GM19239 (cell line): ENCODE results near the gene C19orf53.
"Not testable (repeated sequence)": the region's sequence is repeated elsewhere in the genome, so short reads cannot be mapped to it uniquely, and the experiment has no call there.

Source experiments
- DNase-seq: peaks from one replicate; pipeline ENCODE4 v3.0.0; 2011; ENCODE audit warnings: low spot score; ENCODE audit not compliant: insufficient read length
- FAIRE-seq: peaks from 2 replicates; lab custom pipeline; 2011; peaks lifted over from hg19 to GRCh38; lab: Jason Lieb, UNC

C19orf53 gene

GRCh38 chr19:13762635-13763235, 11.5 kb upstream of the C19orf53 start:
- FAIRE-seq: no peak
- no peak for DNase-seq

- no peak for DNase-seq
- FAIRE-seq: no peak
These were observed 11.0 kb upstream of the C19orf53 start for GRCh38 chr19:13763265-13763664.

GRCh38 chr19:13764101-13764807, 10.0 kb upstream of the C19orf53 start, which contains the start of gene MRI1:
Gene MRI1, plus strand, starts transcription at chr19:13764522. Its CDS starts 67 bp downstream, at chr19:13764589.
- FAIRE-seq: peak; percentile 82

GRCh38 chr19:13764821-13765394, 9.3 kb upstream of the C19orf53 start:
- DNase-seq: peak; percentile 65
- no peak for FAIRE-seq

More at GRCh38 chr19:13764101-13764807, 10.0 kb upstream of the C19orf53 start, which contains the start of gene MRI1:
- peak; percentile 99 for DNase-seq

GRCh38 chr19:13765395-13766094, 8.7 kb upstream of the C19orf53 start:
- no peak for DNase-seq
- FAIRE-seq: no peak

- FAIRE-seq (no peak), DNase-seq (no peak)
These were observed 8.2 kb upstream of the C19orf53 start for GRCh38 chr19:13766095-13766481.

- FAIRE-seq (no peak), DNase-seq (no peak)
These were observed 5.7 kb upstream of the C19orf53 start for GRCh38 chr19:13768510-13768909.

- FAIRE-seq (no peak), DNase-seq (no peak)
These were observed 4.1 kb upstream of the C19orf53 start for GRCh38 chr19:13770013-13770635.

GRCh38 chr19:13778398-13778797, 4.1 kb downstream of the C19orf53 start:
- DNase-seq (no peak), FAIRE-seq (no peak)

GRCh38 chr19:13778847-13779246, 4.6 kb downstream of the C19orf53 start:
- DNase-seq (no peak), FAIRE-seq (no peak)

- FAIRE-seq, DNase-seq: not testable (repeated sequence)
These were observed 5.5 kb downstream of the C19orf53 start for GRCh38 chr19:13779794-13780193.

GRCh38 chr19:13781547-13781946, 7.3 kb downstream of the C19orf53 start:
- no peak for DNase-seq

GRCh38 chr19:13782537-13782936, 8.3 kb downstream of the C19orf53 start:
- no peak for FAIRE-seq
- DNase-seq: no peak

More at GRCh38 chr19:13781547-13781946, 7.3 kb downstream of the C19orf53 start:
- FAIRE-seq: no peak

- FAIRE-seq (peak; percentile 67), DNase-seq (no peak)
These were observed 9.6 kb downstream of the C19orf53 start for GRCh38 chr19:13783565-13784500.

- FAIRE-seq (no peak), DNase-seq (no peak)
These were observed 10.6 kb downstream of the C19orf53 start for GRCh38 chr19:13784731-13785452.

- no peak for DNase-seq
- FAIRE-seq: no peak
These were observed 14.7 kb downstream of the C19orf53 start for GRCh38 chr19:13788991-13789390.

- FAIRE-seq (no peak), DNase-seq (no peak)
These were observed 16.1 kb downstream of the C19orf53 start for GRCh38 chr19:13790354-13790753.

- not testable (repeated sequence) for FAIRE-seq, DNase-seq
These were observed 19.1 kb downstream of the C19orf53 start for GRCh38 chr19:13793317-13793716.

GRCh38 chr19:13794398-13794756, 20.1 kb downstream of the C19orf53 start:
- FAIRE-seq: no peak
- no peak for DNase-seq
